ENCODE measurements around the gene FOXD4L4. TPM values are rescaled to one million over a fixed set of nuclear protein-coding genes. Genes with fewer than 3 reads are reported as not detected.

The FOXD4L4 gene
- 0.18 TPM in 1 of 2 replicates, not detected in the other for total RNA-seq

DNA sequence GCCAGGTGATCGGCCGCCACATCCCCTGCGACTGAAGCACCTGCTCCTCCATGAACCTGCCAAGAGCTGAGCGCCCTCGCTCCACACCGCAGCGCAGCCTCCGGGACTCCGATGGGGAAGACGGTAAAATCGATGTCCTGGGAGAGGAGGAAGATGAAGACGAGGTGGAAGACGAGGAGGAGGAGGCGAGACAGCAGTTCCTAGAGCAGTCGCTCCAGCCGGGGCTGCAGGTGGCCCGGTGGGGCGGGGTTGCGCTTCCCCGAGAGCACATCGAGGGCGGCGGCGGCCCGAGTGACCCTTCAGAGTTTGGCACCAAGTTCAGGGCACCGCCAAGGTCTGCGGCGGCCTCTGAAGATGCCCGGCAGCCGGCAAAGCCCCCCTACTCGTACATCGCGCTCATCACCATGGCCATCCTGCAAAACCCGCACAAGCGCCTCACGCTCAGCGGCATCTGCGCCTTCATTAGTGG lies at the start of gene FOXD4L4:
Gene FOXD4L4, plus strand, starts transcription at position 51 of the 469 bp plus-strand sequence. Its CDS starts 0 bp downstream, at position 51.

Other genes with a start within 250 kb of the FOXD4L4 start
- 31.5 and 37.6 TPM in 2 replicates for gene ZNG1E, start 61.2 kb upstream of the FOXD4L4 start, total RNA-seq

Data from smooth muscle cell of the umbilical artery (primary cell).